ENCODE measurements around the gene SNAPC3. TPM values are rescaled to one million over a fixed set of nuclear protein-coding genes. Genes with fewer than 3 reads are reported as not detected.

SNAPC3 gene
- polyA plus RNA-seq, 2 of the 4 experiments (the other 2 are of a cell fraction): 28.9 to 35.1 TPM

DNA sequence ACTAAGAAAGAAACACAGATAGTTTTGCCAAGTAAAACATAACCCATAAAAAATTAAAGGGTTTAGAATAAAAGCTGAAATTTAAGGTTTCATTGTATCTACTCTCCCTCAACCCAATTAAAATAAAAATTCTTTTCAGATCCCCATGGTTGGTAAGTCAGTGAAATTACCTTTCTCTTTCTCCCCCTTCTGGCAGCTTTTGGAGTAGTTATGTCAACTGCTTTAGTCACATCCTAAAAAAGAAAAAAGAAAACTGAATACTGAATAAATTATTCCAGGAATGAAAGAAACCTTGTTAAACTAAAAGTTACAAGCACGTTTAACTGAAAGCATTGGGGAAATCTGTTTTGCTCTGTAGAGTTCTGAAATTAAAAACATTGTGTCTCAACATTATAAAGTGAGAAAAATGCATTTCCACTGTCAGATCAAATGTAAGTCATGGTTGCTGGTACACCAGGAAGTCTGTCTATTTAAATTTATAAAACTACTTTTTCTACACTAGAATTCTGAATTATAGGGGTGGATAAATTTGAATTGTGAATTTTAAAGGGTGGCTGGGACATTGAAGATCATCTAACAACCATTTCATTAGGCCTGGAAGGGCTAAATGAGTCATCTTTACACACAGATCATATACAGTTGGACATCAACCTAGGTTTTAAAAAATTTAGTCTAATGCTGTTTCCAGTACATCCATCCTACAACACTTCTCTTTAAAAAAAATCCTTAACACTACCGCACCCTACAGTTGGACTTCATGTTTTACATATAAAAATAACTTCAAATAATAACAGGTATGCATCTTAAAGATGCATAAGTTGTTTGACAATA is 63.4 kb downstream of the SNAPC3 start:
- FAIRE-seq: peak; percentile 74
- DNase-seq (ENCODE audit: low read depth in 1 of 2, low spot score in 1 of 2): peak; percentile 21 to 23
- whole genome bisulfite sequencing (ENCODE audit: missing lambda C conversion rate): 40% methylated on average over 2 of the region's 2 CpGs
- H3K4me1 ChIP-seq: no peaks in the 10 kb centered on the region
- TF ChIP-seq RAD21 (conservative IDR thresholded peaks at IDR 0.05 in 1 of 2, IDR thresholded peaks at IDR 0.05 in 1 of 2): peak; percentile 19 to 20; a peak in 3 of 5 replicates
- TF ChIP-seq, protein P1, sequence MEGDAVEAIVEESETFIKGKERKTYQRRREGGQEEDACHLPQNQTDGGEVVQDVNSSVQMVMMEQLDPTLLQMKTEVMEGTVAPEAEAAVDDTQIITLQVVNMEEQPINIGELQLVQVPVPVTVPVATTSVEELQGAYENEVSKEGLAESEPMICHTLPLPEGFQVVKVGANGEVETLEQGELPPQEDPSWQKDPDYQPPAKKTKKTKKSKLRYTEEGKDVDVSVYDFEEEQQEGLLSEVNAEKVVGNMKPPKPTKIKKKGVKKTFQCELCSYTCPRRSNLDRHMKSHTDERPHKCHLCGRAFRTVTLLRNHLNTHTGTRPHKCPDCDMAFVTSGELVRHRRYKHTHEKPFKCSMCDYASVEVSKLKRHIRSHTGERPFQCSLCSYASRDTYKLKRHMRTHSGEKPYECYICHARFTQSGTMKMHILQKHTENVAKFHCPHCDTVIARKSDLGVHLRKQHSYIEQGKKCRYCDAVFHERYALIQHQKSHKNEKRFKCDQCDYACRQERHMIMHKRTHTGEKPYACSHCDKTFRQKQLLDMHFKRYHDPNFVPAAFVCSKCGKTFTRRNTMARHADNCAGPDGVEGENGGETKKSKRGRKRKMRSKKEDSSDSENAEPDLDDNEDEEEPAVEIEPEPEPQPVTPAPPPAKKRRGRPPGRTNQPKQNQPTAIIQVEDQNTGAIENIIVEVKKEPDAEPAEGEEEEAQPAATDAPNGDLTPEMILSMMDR (IDR thresholded peaks at IDR 0.05): peak; percentile 45; the same call in 2 of the 3 replicates
- TF ChIP-seq SMC3 (IDR thresholded peaks at IDR 0.05): peak; percentile 33; the same call in 2 of the 3 replicates
- TF ChIP-seq HOXB5 (CRISPR knock-in tag; IDR thresholded peaks at IDR 0.05): no peak
- H3K4me3 ChIP-seq: no peak overlapping the region
- POLR2A ChIA-PET: no interaction called here
- no peak overlapping the region for H3K27ac ChIP-seq
- no peak overlapping the region for H3K4me2 ChIP-seq
- CTCF ChIA-PET: interaction anchor here (0.8 to 0.9 kb wide), 2 partner anchors 10 to 50 kb away, joined by 3 read pairs; no protein-coding TSS in a partner anchor
- peak; percentile 66 to 72; a peak in 3 of 6 replicates for ATAC-seq
- no peaks in the 10 kb centered on the region for H3K9me3 ChIP-seq

DNA sequence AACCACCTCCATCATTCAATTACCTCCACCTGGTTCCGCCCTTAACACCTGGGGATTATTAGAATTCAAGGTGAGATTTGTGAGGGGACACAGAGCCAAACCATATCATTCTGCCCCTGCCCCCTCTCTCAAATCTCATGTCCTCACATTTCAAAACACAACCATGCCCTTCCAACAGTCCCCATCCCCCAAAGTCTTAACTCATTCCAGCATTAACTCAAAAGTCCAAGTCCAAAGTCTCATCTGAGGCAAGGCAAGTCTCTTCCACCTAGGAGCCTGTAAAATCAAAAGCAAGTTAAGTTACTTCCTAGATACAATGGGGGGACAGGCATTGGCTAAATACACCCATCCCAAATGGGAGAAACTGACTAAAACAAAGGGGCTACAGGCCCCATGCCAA is 69.3 kb downstream of the SNAPC3 start:
- TF ChIP-seq CBX2 (IDR thresholded peaks at IDR 0.05; ENCODE audit: borderline replicate concordance, low read depth): no peak
- TF ChIP-seq HOXB13 (CRISPR knock-in tag; IDR thresholded peaks at IDR 0.05; ENCODE audit: low read depth): no peak
- TF ChIP-seq, protein P1 (IDR thresholded peaks at IDR 0.05): no peak
- TF ChIP-seq, protein P2, sequence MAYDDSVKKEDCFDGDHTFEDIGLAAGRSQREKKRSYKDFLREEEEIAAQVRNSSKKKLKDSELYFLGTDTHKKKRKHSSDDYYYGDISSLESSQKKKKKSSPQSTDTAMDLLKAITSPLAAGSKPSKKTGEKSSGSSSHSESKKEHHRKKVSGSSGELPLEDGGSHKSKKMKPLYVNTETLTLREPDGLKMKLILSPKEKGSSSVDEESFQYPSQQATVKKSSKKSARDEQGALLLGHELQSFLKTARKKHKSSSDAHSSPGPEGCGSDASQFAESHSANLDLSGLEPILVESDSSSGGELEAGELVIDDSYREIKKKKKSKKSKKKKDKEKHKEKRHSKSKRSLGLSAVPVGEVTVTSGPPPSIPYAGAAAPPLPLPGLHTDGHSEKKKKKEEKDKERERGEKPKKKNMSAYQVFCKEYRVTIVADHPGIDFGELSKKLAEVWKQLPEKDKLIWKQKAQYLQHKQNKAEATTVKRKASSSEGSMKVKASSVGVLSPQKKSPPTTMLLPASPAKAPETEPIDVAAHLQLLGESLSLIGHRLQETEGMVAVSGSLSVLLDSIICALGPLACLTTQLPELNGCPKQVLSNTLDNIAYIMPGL (CRISPR knock-in tag; IDR thresholded peaks at IDR 0.05; ENCODE audit: borderline replicate concordance): no peak
- no peak for TF ChIP-seq ZSCAN20 (CRISPR knock-in tag; IDR thresholded peaks at IDR 0.05)
- no peak for TF ChIP-seq JUNB (IDR thresholded peaks at IDR 0.05)
- no peak for TF ChIP-seq PHF8 (IDR thresholded peaks at IDR 0.05; ENCODE audit: borderline replicate concordance, low read depth)
- no peak for TF ChIP-seq EHMT2 (IDR thresholded peaks at IDR 0.05; ENCODE audit: low read depth)
- no peak for TF ChIP-seq KDM5A (IDR thresholded peaks at IDR 0.05)
- no peak for TF ChIP-seq GATA3 (IDR thresholded peaks at IDR 0.05; ENCODE audit: borderline replicate concordance)
- no peak for TF ChIP-seq FOSB (CRISPR knock-in tag; IDR thresholded peaks at IDR 0.05)
- no peak for TF ChIP-seq EHF (CRISPR knock-in tag; IDR thresholded peaks at IDR 0.05)
- TF ChIP-seq RNF2 (IDR thresholded peaks at IDR 0.05; ENCODE audit: borderline replicate concordance, low read depth): no peak
- no peak for TF ChIP-seq SREBF2 (IDR thresholded peaks at IDR 0.05)
- TF ChIP-seq, protein P3, sequence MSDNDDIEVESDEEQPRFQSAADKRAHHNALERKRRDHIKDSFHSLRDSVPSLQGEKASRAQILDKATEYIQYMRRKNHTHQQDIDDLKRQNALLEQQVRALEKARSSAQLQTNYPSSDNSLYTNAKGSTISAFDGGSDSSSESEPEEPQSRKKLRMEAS (IDR thresholded peaks at IDR 0.05): no peak
- no peak for TF ChIP-seq CHD2 (IDR thresholded peaks at IDR 0.05; ENCODE audit: low read length, partially characterized antibody)
- Histone ChIP-seq H3K4me1 (no peaks in the 10 kb centered on the region), H3K4me2 (no peak overlapping the region), H3K27ac (no peak overlapping the region), H3K4me3 (no peak overlapping the region), H3K9me3 (0 out of 3 replicates have a peak, but pooled peaks cover 3% of the 10 kb centered on the region)
- ATAC-seq: no peak
- WGBS (ENCODE audit: missing lambda C conversion rate): 88% methylated on average over 1 of the region's 1 CpG
- ChIA-PET CTCF (no interaction called here), POLR2A (no interaction called here)
- FAIRE-seq: no peak
- no peak for DNase-seq (ENCODE audit: low read depth in 1 of 2, low spot score in 1 of 2)
